OCI-LY3 (cell line): Measurements from ENCODE around the gene AASS.

Source experiments
- EZH2phosphoT487 ChIP-seq: fragments of 200-600 bp; shearing (Covaris generic); IDR thresholded peaks from 2 replicates; pipeline ENCODE4 v1.6.1; 2018; ENCODE audit warnings: antibody characterized with exemption, mixed run types, low read depth
- TF ChIP-seq, protein P1 (sequence below): fragments of 200-600, 300-600 bp; sonication (generic); IDR thresholded peaks from 2 replicates; pipeline ENCODE4 v1.5.1; 2014; ENCODE audit warnings: antibody characterized with exemption, low read length, low read depth

DNA sequence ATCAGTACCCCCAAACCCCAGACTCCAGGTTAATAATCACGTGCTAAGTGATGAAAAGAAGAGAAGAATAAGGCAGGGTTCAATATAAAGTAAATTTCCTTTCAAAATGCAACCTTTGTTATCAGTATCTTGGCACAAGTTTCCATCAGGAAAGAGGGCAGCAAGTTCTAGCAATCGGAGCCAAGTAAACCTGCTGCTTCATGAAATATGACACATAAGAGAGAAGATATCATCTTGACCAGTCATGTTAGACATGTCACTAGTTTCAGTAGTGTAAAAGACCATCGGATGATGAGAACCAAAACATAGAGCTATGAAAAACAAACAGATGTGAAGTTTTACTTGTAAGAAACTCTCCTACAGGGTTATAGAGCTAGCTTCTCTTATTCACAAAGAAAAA, 44.0 kb downstream of the AASS start:
- TF ChIP-seq, protein P1, sequence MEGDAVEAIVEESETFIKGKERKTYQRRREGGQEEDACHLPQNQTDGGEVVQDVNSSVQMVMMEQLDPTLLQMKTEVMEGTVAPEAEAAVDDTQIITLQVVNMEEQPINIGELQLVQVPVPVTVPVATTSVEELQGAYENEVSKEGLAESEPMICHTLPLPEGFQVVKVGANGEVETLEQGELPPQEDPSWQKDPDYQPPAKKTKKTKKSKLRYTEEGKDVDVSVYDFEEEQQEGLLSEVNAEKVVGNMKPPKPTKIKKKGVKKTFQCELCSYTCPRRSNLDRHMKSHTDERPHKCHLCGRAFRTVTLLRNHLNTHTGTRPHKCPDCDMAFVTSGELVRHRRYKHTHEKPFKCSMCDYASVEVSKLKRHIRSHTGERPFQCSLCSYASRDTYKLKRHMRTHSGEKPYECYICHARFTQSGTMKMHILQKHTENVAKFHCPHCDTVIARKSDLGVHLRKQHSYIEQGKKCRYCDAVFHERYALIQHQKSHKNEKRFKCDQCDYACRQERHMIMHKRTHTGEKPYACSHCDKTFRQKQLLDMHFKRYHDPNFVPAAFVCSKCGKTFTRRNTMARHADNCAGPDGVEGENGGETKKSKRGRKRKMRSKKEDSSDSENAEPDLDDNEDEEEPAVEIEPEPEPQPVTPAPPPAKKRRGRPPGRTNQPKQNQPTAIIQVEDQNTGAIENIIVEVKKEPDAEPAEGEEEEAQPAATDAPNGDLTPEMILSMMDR, result no peak
- TF ChIP-seq EZH2phosphoT487, result no peak
